ENCODE data around the gene CFAP61. TPM values are rescaled to one million over a fixed set of nuclear protein-coding genes. Genes with fewer than 3 reads are reported as not detected.

The CFAP61 gene
- total RNA-seq, 4 donors from 2014 or later: 0.34 to 1.6 (median 1.1) TPM

GRCh38 chr20:20329564-20329963, 277.2 kb downstream of the CFAP61 start:
- intact Hi-C loops (cut with DNase I): no loop called here
- Histone ChIP-seq H3K9me3 (no peaks in the 10 kb centered on the region), H3K4me1 (no peaks in the 10 kb centered on the region), H3K27ac (no peak overlapping the region), H3K36me3 (no peaks in the 10 kb centered on the region), H3K27me3 (no peaks in the 10 kb centered on the region), H3K4me3 (replicated peaks in 1 of 3) (no peak overlapping the region)
- no peak for TF ChIP-seq POLR2A (IDR thresholded peaks at IDR 0.05)
- TF ChIP-seq, protein P1, sequence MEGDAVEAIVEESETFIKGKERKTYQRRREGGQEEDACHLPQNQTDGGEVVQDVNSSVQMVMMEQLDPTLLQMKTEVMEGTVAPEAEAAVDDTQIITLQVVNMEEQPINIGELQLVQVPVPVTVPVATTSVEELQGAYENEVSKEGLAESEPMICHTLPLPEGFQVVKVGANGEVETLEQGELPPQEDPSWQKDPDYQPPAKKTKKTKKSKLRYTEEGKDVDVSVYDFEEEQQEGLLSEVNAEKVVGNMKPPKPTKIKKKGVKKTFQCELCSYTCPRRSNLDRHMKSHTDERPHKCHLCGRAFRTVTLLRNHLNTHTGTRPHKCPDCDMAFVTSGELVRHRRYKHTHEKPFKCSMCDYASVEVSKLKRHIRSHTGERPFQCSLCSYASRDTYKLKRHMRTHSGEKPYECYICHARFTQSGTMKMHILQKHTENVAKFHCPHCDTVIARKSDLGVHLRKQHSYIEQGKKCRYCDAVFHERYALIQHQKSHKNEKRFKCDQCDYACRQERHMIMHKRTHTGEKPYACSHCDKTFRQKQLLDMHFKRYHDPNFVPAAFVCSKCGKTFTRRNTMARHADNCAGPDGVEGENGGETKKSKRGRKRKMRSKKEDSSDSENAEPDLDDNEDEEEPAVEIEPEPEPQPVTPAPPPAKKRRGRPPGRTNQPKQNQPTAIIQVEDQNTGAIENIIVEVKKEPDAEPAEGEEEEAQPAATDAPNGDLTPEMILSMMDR (IDR thresholded peaks at IDR 0.05): no peak
- DNase-seq: no peak
- 92 to 93% methylated on average over 13 of the region's 13 CpGs for WGBS, 2 donors

DNA sequence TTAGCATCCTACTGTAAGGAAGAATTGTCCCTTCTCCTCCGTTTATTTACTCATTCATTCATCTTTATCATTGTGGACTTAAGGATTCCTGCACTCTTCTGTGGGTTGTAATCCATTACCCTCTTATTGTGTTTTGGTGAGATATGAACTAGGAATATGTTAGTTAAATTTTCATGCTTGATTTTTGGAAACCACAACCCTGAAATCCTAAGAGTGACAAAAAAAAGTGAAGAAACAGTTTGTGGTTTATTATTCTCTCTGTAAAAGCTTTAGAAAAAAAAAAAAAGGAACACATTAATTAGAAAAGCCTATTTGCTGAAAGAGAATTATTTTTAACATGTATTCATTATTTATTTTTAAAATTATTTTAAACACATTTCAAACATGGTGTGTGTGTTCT, 278.8 kb downstream of the CFAP61 start:
- H3K4me1 ChIP-seq: no peaks in the 10 kb centered on the region

GRCh38 chr20:20331817-20332216, 279.5 kb downstream of the CFAP61 start:
- no peak for DNase-seq
- TF ChIP-seq, protein P1 (IDR thresholded peaks at IDR 0.05): no peak
- no peak for TF ChIP-seq POLR2A (IDR thresholded peaks at IDR 0.05)
- H3K27me3 ChIP-seq: no peaks in the 10 kb centered on the region
- H3K4me3 ChIP-seq (replicated peaks in 1 of 3): no peak overlapping the region
- H3K36me3 ChIP-seq: no peaks in the 10 kb centered on the region
- no peaks in the 10 kb centered on the region for H3K4me1 ChIP-seq
- 88 to 93% methylated on average over 2 of the region's 2 CpGs for WGBS, 2 donors
- intact Hi-C loops (cut with DNase I): no loop called here
- no peak overlapping the region for H3K27ac ChIP-seq
- no peaks in the 10 kb centered on the region for H3K9me3 ChIP-seq

More for the DNA sequence above, 278.8 kb downstream of the CFAP61 start:
- Histone ChIP-seq H3K27ac (no peak overlapping the region), H3K27me3 (no peaks in the 10 kb centered on the region), H3K9me3 (no peaks in the 10 kb centered on the region), H3K36me3 (no peaks in the 10 kb centered on the region), H3K4me3 (replicated peaks in 1 of 3) (no peak overlapping the region)
- intact Hi-C loops (cut with DNase I): no loop called here
- WGBS, 2 donors: 50 to 53% methylated on average over 1 of the region's 1 CpG
- TF ChIP-seq, protein P1 (IDR thresholded peaks at IDR 0.05): no peak
- TF ChIP-seq POLR2A (IDR thresholded peaks at IDR 0.05): no peak
- no peak for DNase-seq

- no peak overlapping the region for H3K4me3 ChIP-seq (replicated peaks in 1 of 3)
- no peak overlapping the region for H3K27ac ChIP-seq
- no peaks in the 10 kb centered on the region for H3K27me3 ChIP-seq
- no peaks in the 10 kb centered on the region for H3K36me3 ChIP-seq
- TF ChIP-seq POLR2A (IDR thresholded peaks at IDR 0.05): no peak
- TF ChIP-seq, protein P1 (IDR thresholded peaks at IDR 0.05): no peak
- intact Hi-C loops (cut with DNase I): no loop called here
- WGBS, 2 donors: 84% methylated on average over 3 to 6 of the region's 6 CpGs
- no peaks in the 10 kb centered on the region for H3K4me1 ChIP-seq
- H3K9me3 ChIP-seq: no peaks in the 10 kb centered on the region
- DNase-seq: no peak
These were observed 281.5 kb downstream of the CFAP61 start for GRCh38 chr20:20333866-20334265.

DNA sequence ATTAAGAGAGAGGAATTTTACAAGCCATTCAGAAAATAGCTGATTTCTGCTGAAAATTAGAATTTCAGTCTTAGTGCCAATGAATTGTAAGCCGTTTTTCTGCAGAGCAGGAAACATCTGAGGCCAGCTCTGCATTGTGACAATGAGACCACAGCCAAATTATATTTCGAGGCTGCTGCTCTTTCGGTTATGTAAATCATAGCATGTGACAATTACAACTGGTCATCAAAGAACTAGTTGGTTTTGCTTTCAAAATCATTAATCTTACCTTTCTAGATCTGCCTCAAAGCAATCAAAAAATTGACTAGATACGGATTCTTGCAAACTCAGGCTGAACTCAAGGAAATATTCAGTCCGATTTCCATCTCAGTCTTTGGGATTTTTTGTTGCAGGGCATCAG, 282.2 kb downstream of the CFAP61 start:
- WGBS, 2 donors: 70 to 75% methylated on average over 5 of the region's 5 CpGs
- H3K27me3 ChIP-seq: no peaks in the 10 kb centered on the region
- no peak overlapping the region for H3K27ac ChIP-seq
- no peak overlapping the region for H3K4me3 ChIP-seq (replicated peaks in 1 of 3)
- H3K4me1 ChIP-seq: no peaks in the 10 kb centered on the region
- no peak for DNase-seq
- intact Hi-C loops (cut with DNase I): no loop called here
- H3K9me3 ChIP-seq: no peaks in the 10 kb centered on the region
- TF ChIP-seq POLR2A (IDR thresholded peaks at IDR 0.05): no peak
- TF ChIP-seq, protein P1 (IDR thresholded peaks at IDR 0.05): no peak
- no peaks in the 10 kb centered on the region for H3K36me3 ChIP-seq

All from thyroid gland (tissue), 4 donors.